WTC11 (cell line): ENCODE data around the gene GPRC6A. TPM values are rescaled to one million over a fixed set of nuclear protein-coding genes. Genes with fewer than 3 reads are reported as not detected.

Experiments used
- ATAC-seq: fragments of 200-7000 bp; cut with Tn5 transposase; 2 replicates; pipeline ENCODE4 v1.10.0; 2021; ENCODE audit warnings: mild to moderate bottlenecking, moderate library complexity
- CTCF ChIA-PET: fragments of 300-600 bp; sonication (Branson Sonifier 250); formaldehyde crosslinking; loops from one replicate; lab custom pipeline; 2021; ENCODE audit warnings: antibody characterized with exemption; lab: Charles Lee
- POLR2A ChIA-PET: fragments of 350-600 bp; sonication (Branson Sonifier 250); formaldehyde crosslinking; loops from one replicate; lab custom pipeline; 2021; ENCODE audit warnings: antibody characterized with exemption; lab: Charles Lee
- DNase-seq: peaks from one replicate; pipeline ENCODE4 v3.0.0; 2021; ENCODE audit warnings: low spot score
- H3K27ac Mint-ChIP-seq: 2 replicates; pipeline ENCODE4 v1.8.0; 2021; ENCODE audit warnings: mixed read lengths
- H3K27me3 Mint-ChIP-seq: 2 replicates; pipeline ENCODE4 v1.8.0; 2021; ENCODE audit warnings: low read depth, mild to moderate bottlenecking, moderate library complexity, mixed read lengths
- H3K36me3 Mint-ChIP-seq: 2 replicates; pipeline ENCODE4 v1.8.0; 2021; ENCODE audit warnings: mixed read lengths
- H3K4me1 Mint-ChIP-seq: 2 replicates; pipeline ENCODE4 v1.8.0; 2022; ENCODE audit warnings: mixed read lengths
- H3K4me3 Mint-ChIP-seq: 2 replicates; pipeline ENCODE4 v1.8.0; 2021; ENCODE audit warnings: mild to moderate bottlenecking, moderate library complexity, mixed read lengths
- H3K9me3 Mint-ChIP-seq: 2 replicates; pipeline ENCODE4 v1.8.0; 2021; ENCODE audit warnings: mixed read lengths
- ELF4 ChIP-seq: sonication (generic); formaldehyde crosslinking; IDR thresholded peaks from 2 replicates; pipeline ENCODE4 v1.8.1; 2022; ENCODE audit warnings: low read depth, mild to moderate bottlenecking, moderate library complexity, missing genetic modification reagents
- ESRRA ChIP-seq: sonication (generic); formaldehyde crosslinking; IDR thresholded peaks from 2 replicates; pipeline ENCODE4 v1.8.1; 2022; ENCODE audit warnings: mild to moderate bottlenecking, missing genetic modification reagents, borderline replicate concordance
- ETV6 ChIP-seq: sonication (generic); formaldehyde crosslinking; IDR thresholded peaks from 2 replicates; pipeline ENCODE4 v1.8.1; 2022; ENCODE audit warnings: mild to moderate bottlenecking, missing genetic modification reagents
- GTF2I ChIP-seq: fragments of 250-450 bp; sonication (Bioruptor Pico); conservative IDR thresholded peaks from 2 replicates; pipeline ENCODE4 v1.4.0; 2021; ENCODE audit warnings: mild to moderate bottlenecking
- HMGA2 ChIP-seq: fragments of 250-450 bp; sonication (Bioruptor Pico); IDR thresholded peaks from 2 replicates; pipeline ENCODE4 v1.4.0; 2021; ENCODE audit warnings: mild to moderate bottlenecking, moderate library complexity
- IRF2 ChIP-seq: sonication (generic); formaldehyde crosslinking; IDR thresholded peaks from 2 replicates; pipeline ENCODE4 v1.8.0; 2022; ENCODE audit warnings: low read depth, missing genetic modification reagents, borderline replicate concordance
- MYBL2 ChIP-seq: sonication (generic); formaldehyde crosslinking; IDR thresholded peaks from 2 replicates; pipeline ENCODE4 v1.8.1; 2023; ENCODE audit warnings: mild to moderate bottlenecking, moderate library complexity, missing genetic modification reagents
- NFATC4 ChIP-seq: fragments of 250-450 bp; sonication (Bioruptor Pico); IDR thresholded peaks from 2 replicates; pipeline ENCODE4 v1.9.0; 2021; ENCODE audit warnings: mild to moderate bottlenecking
- NFE2L1 ChIP-seq: sonication (generic); formaldehyde crosslinking; IDR thresholded peaks from 2 replicates; pipeline ENCODE4 v1.8.1; 2023; ENCODE audit warnings: missing genetic modification reagents
- OVOL2 ChIP-seq: fragments of 250-450 bp; sonication (Bioruptor Pico); IDR thresholded peaks from 2 replicates; pipeline ENCODE4 v1.9.0; 2021; ENCODE audit warnings: mild to moderate bottlenecking, borderline replicate concordance
- SMAD4 ChIP-seq: sonication (generic); formaldehyde crosslinking; IDR thresholded peaks from 2 replicates; pipeline ENCODE4 v1.8.0; 2022; ENCODE audit warnings: mild to moderate bottlenecking, missing genetic modification reagents
- TEAD4 ChIP-seq: sonication (generic); formaldehyde crosslinking; IDR thresholded peaks from 2 replicates; pipeline ENCODE4 v1.8.0; 2022; ENCODE audit warnings: mild to moderate bottlenecking, missing genetic modification reagents
- ZNF416 ChIP-seq: fragments of 250-450 bp; sonication (Bioruptor Pico); IDR thresholded peaks from 2 replicates; pipeline ENCODE4 v1.9.0; 2021; ENCODE audit warnings: mild to moderate bottlenecking, inconsistent platforms
- total RNA-seq: library from RNA; stranded (reverse); gene quantifications from 3 replicates; pipeline ENCODE4 v1.2.3, GENCODE V29; 2021
- TF ChIP-seq, protein P1 (sequence below): sonication (generic); formaldehyde crosslinking; IDR thresholded peaks from 2 replicates; pipeline ENCODE4 v1.8.0; 2022; ENCODE audit warnings: mild to moderate bottlenecking, missing genetic modification reagents
- TF ChIP-seq, protein P2 (sequence below): fragments of 250-450 bp; sonication (Bioruptor Pico); IDR thresholded peaks from 2 replicates; pipeline ENCODE4 v1.9.0; 2021; ENCODE audit warnings: moderate library complexity, mild to moderate bottlenecking, inconsistent platforms, borderline replicate concordance
- TF ChIP-seq, protein P3 (sequence below): sonication (generic); formaldehyde crosslinking; IDR thresholded peaks from 2 replicates; pipeline ENCODE4 v1.8.0; 2023; ENCODE audit warnings: missing genetic modification reagents, mild to moderate bottlenecking, borderline replicate concordance
- TF ChIP-seq, protein P4 (sequence below): sonication (generic); formaldehyde crosslinking; conservative IDR thresholded peaks from 2 replicates; pipeline ENCODE4 v1.8.1; 2023; ENCODE audit warnings: mild to moderate bottlenecking, low read depth, missing genetic modification reagents, moderate library complexity
- TF ChIP-seq, protein P5 (sequence below): sonication (generic); formaldehyde crosslinking; IDR thresholded peaks from 2 replicates; pipeline ENCODE4 v1.8.0; 2022; ENCODE audit warnings: mild to moderate bottlenecking, missing genetic modification reagents
- TF ChIP-seq, protein P6 (sequence below): fragments of 250-450 bp; sonication (Bioruptor Pico); IDR thresholded peaks from 2 replicates; pipeline ENCODE4 v1.9.0; 2021; ENCODE audit warnings: mild to moderate bottlenecking
- TF ChIP-seq, protein P7 (sequence below): sonication (generic); formaldehyde crosslinking; IDR thresholded peaks from 2 replicates; pipeline ENCODE4 v1.8.1; 2023; ENCODE audit warnings: mild to moderate bottlenecking, moderate library complexity, missing genetic modification reagents

The GPRC6A gene
- total RNA-seq, 1 experiment from 2014 or later: 0.17 TPM

DNA sequence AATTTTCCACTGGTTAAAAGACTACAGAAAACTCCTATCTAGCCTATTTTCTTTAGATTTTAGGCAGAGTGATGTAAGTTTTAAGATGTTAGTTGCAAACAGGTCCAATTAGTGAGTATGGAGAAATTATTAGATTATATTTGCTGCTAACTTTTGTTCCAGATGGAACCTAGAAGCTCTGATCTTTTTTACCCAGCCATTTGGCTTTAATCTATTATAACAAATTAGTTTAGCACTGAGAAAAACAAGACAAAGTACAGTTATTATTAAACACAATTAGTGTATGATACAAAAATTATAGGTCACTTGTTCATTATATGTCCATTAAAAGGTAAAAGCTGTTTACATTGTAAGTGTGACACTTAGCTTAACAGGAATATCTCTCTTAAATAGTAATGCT lies 65.8 kb downstream of the GPRC6A start:
- ChIA-PET POLR2A (no interaction called here), CTCF (no interaction called here)
- H3K4me1 Mint-ChIP-seq: peaks cover 14% of the 10 kb centered on the region
- H3K4me3 Mint-ChIP-seq: no peak overlapping the region
- TF ChIP-seq, protein P1, sequence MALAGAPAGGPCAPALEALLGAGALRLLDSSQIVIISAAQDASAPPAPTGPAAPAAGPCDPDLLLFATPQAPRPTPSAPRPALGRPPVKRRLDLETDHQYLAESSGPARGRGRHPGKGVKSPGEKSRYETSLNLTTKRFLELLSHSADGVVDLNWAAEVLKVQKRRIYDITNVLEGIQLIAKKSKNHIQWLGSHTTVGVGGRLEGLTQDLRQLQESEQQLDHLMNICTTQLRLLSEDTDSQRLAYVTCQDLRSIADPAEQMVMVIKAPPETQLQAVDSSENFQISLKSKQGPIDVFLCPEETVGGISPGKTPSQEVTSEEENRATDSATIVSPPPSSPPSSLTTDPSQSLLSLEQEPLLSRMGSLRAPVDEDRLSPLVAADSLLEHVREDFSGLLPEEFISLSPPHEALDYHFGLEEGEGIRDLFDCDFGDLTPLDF (CRISPR knock-in tag): no peak
- TF ChIP-seq ZNF416: no peak
- TF ChIP-seq, protein P2, sequence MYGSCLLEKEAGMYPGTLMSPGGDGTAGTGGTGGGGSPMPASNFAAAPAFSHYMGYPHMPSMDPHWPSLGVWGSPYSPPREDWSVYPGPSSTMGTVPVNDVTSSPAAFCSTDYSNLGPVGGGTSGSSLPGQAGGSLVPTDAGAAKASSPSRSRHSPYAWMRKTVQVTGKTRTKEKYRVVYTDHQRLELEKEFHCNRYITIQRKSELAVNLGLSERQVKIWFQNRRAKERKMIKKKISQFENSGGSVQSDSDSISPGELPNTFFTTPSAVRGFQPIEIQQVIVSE (CRISPR knock-in tag): no peak
- no peak for TF ChIP-seq ELF4
- TF ChIP-seq TEAD4 (CRISPR knock-in tag): no peak
- TF ChIP-seq MYBL2 (CRISPR knock-in tag): no peak
- TF ChIP-seq, protein P3, sequence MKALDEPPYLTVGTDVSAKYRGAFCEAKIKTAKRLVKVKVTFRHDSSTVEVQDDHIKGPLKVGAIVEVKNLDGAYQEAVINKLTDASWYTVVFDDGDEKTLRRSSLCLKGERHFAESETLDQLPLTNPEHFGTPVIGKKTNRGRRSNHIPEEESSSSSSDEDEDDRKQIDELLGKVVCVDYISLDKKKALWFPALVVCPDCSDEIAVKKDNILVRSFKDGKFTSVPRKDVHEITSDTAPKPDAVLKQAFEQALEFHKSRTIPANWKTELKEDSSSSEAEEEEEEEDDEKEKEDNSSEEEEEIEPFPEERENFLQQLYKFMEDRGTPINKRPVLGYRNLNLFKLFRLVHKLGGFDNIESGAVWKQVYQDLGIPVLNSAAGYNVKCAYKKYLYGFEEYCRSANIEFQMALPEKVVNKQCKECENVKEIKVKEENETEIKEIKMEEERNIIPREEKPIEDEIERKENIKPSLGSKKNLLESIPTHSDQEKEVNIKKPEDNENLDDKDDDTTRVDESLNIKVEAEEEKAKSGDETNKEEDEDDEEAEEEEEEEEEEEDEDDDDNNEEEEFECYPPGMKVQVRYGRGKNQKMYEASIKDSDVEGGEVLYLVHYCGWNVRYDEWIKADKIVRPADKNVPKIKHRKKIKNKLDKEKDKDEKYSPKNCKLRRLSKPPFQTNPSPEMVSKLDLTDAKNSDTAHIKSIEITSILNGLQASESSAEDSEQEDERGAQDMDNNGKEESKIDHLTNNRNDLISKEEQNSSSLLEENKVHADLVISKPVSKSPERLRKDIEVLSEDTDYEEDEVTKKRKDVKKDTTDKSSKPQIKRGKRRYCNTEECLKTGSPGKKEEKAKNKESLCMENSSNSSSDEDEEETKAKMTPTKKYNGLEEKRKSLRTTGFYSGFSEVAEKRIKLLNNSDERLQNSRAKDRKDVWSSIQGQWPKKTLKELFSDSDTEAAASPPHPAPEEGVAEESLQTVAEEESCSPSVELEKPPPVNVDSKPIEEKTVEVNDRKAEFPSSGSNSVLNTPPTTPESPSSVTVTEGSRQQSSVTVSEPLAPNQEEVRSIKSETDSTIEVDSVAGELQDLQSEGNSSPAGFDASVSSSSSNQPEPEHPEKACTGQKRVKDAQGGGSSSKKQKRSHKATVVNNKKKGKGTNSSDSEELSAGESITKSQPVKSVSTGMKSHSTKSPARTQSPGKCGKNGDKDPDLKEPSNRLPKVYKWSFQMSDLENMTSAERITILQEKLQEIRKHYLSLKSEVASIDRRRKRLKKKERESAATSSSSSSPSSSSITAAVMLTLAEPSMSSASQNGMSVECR (CRISPR knock-in tag): no peak
- TF ChIP-seq, protein P4, sequence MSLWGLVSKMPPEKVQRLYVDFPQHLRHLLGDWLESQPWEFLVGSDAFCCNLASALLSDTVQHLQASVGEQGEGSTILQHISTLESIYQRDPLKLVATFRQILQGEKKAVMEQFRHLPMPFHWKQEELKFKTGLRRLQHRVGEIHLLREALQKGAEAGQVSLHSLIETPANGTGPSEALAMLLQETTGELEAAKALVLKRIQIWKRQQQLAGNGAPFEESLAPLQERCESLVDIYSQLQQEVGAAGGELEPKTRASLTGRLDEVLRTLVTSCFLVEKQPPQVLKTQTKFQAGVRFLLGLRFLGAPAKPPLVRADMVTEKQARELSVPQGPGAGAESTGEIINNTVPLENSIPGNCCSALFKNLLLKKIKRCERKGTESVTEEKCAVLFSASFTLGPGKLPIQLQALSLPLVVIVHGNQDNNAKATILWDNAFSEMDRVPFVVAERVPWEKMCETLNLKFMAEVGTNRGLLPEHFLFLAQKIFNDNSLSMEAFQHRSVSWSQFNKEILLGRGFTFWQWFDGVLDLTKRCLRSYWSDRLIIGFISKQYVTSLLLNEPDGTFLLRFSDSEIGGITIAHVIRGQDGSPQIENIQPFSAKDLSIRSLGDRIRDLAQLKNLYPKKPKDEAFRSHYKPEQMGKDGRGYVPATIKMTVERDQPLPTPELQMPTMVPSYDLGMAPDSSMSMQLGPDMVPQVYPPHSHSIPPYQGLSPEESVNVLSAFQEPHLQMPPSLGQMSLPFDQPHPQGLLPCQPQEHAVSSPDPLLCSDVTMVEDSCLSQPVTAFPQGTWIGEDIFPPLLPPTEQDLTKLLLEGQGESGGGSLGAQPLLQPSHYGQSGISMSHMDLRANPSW (CRISPR knock-in tag): no peak
- TF ChIP-seq ETV6 (CRISPR knock-in tag): no peak
- TF ChIP-seq SMAD4 (CRISPR knock-in tag): no peak
- no peak for TF ChIP-seq ESRRA (CRISPR knock-in tag)
- no peak for TF ChIP-seq GTF2I (CRISPR knock-in tag)
- TF ChIP-seq IRF2 (CRISPR knock-in tag): no peak
- no peak for TF ChIP-seq OVOL2
- TF ChIP-seq, protein P5, sequence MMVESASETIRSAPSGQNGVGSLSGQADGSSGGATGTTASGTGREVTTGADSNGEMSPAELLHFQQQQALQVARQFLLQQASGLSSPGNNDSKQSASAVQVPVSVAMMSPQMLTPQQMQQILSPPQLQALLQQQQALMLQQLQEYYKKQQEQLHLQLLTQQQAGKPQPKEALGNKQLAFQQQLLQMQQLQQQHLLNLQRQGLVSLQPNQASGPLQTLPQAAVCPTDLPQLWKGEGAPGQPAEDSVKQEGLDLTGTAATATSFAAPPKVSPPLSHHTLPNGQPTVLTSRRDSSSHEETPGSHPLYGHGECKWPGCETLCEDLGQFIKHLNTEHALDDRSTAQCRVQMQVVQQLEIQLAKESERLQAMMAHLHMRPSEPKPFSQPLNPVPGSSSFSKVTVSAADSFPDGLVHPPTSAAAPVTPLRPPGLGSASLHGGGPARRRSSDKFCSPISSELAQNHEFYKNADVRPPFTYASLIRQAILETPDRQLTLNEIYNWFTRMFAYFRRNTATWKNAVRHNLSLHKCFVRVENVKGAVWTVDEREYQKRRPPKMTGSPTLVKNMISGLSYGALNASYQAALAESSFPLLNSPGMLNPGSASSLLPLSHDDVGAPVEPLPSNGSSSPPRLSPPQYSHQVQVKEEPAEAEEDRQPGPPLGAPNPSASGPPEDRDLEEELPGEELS (CRISPR knock-in tag): no peak
- no peak for TF ChIP-seq NFE2L1
- no peak for TF ChIP-seq HMGA2 (CRISPR knock-in tag)
- TF ChIP-seq, protein P6, sequence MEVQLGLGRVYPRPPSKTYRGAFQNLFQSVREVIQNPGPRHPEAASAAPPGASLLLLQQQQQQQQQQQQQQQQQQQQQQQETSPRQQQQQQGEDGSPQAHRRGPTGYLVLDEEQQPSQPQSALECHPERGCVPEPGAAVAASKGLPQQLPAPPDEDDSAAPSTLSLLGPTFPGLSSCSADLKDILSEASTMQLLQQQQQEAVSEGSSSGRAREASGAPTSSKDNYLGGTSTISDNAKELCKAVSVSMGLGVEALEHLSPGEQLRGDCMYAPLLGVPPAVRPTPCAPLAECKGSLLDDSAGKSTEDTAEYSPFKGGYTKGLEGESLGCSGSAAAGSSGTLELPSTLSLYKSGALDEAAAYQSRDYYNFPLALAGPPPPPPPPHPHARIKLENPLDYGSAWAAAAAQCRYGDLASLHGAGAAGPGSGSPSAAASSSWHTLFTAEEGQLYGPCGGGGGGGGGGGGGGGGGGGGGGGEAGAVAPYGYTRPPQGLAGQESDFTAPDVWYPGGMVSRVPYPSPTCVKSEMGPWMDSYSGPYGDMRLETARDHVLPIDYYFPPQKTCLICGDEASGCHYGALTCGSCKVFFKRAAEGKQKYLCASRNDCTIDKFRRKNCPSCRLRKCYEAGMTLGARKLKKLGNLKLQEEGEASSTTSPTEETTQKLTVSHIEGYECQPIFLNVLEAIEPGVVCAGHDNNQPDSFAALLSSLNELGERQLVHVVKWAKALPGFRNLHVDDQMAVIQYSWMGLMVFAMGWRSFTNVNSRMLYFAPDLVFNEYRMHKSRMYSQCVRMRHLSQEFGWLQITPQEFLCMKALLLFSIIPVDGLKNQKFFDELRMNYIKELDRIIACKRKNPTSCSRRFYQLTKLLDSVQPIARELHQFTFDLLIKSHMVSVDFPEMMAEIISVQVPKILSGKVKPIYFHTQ (CRISPR knock-in tag): no peak
- TF ChIP-seq, protein P7, sequence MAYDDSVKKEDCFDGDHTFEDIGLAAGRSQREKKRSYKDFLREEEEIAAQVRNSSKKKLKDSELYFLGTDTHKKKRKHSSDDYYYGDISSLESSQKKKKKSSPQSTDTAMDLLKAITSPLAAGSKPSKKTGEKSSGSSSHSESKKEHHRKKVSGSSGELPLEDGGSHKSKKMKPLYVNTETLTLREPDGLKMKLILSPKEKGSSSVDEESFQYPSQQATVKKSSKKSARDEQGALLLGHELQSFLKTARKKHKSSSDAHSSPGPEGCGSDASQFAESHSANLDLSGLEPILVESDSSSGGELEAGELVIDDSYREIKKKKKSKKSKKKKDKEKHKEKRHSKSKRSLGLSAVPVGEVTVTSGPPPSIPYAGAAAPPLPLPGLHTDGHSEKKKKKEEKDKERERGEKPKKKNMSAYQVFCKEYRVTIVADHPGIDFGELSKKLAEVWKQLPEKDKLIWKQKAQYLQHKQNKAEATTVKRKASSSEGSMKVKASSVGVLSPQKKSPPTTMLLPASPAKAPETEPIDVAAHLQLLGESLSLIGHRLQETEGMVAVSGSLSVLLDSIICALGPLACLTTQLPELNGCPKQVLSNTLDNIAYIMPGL (CRISPR knock-in tag): no peak
- no peak for TF ChIP-seq NFATC4
- H3K27ac Mint-ChIP-seq: no peak overlapping the region
- H3K9me3 Mint-ChIP-seq: peaks cover 3% of the 10 kb centered on the region; the same call in 1 of the 2 replicates
- DNase-seq (no peak), ATAC-seq (no peak)
- H3K27me3 Mint-ChIP-seq: peaks cover 45% of the 10 kb centered on the region
- H3K36me3 Mint-ChIP-seq: no peaks in the 10 kb centered on the region
